GM19238 (cell line): ENCODE results near the gene PTPN6.

ENCODE experiments used
- DNase-seq: peaks from one replicate; pipeline ENCODE4 v3.0.0; 2011; ENCODE audit warnings: low spot score; ENCODE audit not compliant: insufficient read length

Gene PTPN6

DNA sequence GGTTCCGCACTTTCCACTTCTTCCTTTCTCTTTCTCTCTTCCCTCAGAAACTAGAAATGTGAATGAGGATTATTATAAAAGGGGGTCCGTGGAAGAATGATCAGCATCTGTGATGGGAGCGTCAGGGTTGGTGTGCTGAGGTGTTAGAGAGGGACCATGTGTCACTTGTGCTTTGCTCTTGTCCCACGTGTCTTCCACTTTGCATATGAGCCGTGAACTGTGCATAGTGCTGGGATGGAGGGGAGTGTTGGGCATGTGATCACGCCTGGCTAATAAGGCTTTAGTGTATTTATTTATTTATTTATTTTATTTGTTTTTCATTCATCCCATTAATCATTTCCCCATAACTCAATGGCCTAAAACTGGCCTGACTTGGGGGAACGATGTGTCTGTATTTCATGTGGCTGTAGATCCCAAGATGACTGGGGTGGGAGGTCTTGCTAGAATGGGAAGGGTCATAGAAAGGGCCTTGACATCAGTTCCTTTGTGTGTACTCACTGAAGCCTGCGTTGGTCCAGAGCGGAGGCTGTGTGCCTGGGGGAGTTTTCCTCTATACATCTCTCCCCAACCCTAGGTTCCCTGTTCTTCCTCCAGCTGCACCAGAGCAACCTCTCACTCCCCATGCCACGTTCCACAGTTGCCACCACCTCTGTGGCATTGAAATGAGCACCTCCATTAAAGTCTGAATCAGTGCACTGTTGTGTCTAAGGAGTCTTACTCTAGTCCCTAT, 28.0 kb upstream of the PTPN6 start:
- no peak for DNase-seq

DNA sequence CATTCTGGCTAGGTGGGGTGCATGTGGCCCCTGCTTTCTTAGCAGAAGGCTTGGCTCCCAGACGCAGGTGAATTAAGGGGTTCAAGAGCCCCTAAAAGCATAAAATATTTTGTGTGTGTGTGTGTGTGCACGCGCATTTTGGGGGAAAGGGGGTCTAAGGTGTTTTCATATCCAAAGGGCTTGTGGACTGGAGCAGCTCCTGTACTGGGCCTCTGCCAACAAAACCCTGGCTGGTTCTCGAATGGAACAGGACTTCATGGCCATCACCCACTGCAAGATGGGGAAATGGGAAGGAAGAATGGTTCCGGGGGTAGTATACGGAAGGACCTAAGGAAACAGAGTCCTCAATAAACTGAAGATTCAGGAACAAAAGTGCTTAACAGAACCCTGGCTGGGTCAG, 27.3 kb upstream of the PTPN6 start:
- DNase-seq, result no peak

DNA sequence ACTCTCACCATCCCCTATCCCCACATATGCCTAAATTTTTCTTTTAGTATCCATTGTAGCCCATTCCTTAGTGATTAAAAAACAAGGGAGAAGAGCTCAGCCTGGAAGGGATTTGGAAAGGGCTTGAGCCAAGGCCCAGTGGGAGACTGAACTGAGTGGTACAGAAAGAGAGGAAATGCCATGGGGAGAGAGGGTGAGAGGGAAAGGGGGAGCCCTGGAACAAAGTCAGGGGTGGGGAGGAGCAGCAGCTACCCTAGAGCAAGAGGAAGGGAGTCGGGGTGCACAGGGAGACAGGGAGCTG, 26.0 kb upstream of the PTPN6 start:
- DNase-seq, result no peak

DNA sequence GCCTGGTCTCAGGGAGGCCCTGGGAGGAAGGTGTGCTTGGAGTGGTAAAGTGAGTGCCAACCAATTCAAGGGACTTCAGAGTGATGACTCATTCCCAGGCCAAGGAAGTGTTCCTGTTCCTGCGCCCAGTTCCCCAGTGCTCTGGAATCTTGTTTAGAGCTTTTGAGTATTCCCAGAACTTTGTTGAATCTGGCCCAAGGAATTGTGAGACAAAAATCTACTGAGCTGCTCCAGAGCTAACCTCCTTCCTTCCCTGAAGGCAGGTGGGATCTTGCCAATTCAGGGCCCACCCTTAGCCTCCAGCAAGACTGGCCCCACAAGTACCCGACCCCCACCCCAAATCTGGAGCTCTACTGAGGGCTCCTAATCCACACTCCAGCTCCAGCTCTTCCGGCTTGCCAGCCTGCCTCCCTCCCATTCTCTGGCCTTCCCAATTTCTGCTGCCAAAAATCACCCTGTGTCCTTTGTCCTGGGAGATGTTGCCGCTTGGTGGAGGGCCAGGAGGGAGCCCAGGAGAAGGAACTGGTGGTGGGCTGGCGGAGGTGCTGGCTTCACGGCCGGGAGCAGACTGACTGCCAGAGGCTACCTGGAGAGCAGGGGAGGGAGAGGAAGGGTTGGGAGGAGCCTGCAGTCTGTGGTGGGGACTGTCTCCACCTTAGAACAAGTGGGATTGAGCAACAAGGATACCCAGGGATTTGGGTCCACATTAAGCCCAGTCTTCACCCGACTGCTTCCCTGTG, 25.4 kb upstream of the PTPN6 start:
- no peak for DNase-seq

DNA sequence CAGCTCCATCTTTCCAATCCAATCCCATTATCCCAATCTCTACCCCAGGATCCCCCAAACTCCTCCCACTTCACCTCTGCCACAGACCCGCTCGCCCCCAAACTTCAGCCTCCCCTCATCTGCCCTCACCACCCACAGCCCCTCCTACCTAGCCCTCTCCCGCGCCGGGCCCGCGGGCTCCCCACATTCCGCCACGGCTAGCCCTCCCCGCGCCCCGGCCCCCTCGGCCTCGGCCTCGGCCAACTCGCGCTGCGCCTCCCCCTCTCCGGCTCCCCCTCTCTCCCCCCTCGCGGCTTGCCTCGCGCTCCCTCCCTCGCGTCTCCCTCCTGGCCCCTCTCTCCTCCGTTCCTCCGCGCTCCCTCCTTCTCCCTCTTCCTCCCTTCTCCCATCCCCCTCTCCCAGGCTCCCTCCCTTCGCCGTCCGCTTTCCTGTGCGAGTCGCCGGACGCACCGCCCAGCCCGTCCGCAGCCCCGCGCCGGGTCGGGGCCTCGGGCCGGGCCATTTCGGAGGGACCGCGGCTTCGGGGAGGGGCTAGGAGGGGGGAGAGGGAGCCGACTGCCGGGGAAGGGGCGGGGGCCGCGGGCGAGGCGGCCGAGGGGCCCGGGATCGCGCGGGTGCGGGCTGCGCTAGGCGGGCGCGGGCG, 23.7 kb upstream of the PTPN6 start, which contains the start of gene ATN1:
Gene ATN1, plus strand, starts transcription at position 581 of the 643 bp plus-strand sequence. CDS start 6,043 bp downstream, outside the sequence.
- DNase-seq, result peak; percentile 68

DNA sequence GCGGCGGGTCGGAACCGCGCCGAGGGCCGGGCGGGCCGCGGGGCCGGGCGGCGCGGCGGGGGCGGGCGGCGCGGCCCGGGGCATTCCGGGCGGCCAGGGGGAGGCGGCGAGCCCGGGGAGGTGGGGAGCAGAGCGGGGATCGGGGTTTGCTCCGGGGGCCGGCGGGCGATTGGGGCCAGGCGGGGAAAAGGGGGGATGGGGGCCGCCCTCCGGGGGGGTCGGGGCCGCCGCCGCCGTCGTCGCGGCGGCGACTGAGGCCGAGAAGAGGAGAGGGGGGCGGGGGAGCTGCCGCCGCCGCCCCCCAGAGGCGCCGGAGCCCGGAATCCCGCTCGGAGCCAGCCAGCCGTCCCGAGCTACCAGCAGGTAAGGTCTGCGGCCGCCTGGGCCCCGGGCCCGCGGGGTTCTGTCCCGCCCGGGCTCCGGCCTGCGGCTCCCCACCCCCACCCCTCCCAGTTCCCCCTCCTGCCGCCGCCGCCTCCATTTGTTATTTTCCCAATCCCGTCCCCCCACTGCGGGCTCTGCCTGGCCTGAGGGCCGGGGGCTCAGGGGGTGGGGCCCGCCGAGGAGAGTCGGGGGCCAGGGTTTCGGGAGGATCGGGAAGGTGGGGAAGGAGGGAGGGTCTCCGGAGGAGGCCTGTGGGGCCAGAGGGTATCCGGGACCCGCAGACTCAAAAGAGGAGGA, 23.0 kb upstream of the PTPN6 start:
- DNase-seq, result peak; percentile 53

DNA sequence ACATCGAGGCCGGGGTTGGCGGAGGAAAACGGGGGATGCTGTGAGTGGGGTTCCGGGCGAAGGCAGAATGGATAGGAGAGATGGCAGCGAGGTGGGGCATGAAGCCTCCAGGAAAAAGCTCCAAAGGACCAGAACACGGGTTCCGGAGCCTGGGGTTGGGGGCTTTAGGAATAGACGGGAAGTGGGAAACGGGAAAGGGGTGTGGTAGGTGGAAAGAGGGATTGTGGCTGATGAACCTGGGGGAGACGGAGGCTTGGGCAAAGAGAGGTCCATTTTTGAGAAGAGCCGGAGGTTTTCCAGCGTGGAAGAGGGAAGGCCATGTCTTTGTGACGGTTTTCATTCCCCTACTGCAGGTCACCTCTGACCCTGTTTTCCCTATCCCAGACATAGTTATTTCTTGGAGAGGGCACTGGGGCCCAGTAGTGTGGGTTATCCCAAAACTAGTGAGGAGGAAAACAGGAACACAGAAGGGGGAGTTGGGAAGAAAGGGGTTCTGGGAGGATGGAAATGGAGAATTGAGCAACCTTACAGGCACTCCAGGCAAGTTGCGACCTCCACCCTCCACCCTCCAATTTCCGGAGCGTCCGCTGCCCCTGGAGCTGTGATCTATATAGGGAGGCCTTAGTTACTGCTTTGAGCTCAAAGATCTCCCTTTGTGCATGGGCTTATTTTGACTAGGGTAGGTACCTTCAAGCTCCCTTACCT, 22.3 kb upstream of the PTPN6 start:
- DNase-seq, result no peak

DNA sequence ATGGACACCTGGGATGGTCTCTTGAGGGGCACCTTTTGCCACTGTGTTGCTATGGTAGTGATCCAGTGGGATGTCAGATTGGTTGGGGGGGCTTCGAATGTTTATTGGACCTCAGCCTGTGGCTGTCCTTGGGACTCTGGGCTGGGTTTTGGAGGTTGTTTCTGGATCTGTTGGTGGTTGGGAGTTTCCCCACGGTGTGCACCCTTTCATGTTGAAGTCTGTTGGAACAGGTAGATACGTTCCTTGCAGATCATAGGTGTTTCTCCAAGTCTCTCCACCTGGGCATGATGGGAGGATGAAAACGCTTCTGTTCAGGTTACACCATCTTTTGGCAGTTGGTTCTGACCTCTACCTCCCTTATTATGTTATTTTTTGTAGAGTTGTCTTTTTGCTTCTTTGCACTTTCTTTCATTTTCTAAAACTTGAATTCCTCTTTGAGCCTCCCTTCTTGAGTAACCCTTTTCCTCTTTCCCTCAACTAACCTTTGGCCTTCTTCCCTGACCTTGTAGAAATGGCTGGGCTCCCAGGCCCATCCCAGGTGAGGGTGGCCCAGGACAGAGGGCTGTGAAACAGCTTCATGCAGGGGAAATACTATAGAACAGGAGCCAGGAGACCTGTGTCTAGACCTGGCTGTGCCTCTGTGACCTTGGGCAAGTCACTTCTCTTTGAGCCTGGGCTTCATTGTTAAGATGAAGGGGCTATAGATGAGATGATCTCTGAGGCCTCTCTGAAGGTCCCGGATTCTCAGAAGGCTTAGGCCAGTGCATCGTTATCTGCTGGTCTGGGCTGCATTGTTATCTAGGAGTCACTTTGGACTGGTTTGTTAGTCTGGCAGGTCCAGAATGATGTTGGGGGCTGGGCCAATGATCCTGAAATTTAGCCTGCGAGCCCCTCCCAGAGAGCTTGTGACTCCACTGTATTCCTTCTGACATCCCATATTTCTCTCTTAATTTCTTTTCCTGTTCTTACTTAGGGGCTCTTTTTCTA, 21.4 kb upstream of the PTPN6 start:
- DNase-seq, result no peak

DNA sequence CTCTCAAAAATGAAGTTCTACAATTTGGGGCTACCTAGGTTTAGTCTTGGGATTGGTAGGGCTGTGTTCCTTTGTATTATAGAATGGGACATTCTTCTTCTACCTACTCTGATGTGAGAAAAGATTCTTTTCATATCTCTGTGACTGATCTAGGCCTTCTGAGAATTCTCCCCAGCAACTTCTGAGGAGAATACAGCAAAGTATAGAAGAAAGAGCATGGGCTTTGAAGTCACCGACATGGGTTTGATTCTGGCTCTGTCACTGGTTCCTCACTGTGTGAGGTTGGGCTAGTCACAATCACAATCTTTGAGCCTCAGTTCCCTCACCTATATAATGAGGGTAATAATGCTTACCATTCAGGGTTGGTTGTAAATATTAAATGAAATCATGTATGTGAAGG, 18.4 kb upstream of the PTPN6 start:
- DNase-seq, result no peak

DNA sequence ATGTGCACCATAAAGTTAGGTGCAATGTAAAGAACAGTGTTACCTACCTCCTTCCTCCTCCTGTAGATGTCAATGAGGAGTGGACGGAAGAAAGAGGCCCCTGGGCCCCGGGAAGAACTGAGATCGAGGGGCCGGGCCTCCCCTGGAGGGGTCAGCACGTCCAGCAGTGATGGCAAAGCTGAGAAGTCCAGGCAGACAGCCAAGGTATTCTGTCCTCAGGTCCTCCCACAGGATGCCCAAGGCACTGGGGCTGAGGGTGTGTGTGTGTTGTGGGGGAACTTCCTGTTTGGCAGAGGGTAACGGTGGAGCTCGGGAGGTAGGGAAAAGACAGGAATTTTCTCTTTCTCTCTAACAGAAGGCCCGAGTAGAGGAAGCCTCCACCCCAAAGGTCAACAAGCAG, 17.0 kb upstream of the PTPN6 start:
- no peak for DNase-seq

DNA sequence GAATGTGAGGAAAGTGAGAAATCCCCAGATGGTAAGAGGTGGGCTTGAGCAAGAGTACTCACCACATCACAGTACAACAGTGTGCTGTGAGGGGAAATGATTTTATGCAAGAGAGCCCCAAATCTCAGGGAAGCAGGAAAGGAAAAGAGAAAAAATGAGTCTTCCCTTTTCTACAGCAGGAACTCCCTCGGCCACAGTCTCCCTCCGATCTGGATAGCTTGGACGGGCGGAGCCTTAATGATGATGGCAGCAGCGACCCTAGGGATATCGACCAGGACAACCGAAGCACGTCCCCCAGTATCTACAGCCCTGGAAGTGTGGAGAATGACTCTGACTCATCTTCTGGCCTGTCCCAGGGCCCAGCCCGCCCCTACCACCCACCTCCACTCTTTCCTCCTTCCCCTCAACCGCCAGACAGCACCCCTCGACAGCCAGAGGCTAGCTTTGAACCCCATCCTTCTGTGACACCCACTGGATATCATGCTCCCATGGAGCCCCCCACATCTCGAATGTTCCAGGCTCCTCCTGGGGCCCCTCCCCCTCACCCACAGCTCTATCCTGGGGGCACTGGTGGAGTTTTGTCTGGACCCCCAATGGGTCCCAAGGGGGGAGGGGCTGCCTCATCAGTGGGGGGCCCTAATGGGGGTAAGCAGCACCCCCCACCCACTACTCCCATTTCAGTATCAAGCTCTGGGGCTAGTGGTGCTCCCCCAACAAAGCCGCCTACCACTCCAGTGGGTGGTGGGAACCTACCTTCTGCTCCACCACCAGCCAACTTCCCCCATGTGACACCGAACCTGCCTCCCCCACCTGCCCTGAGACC, 15.6 kb upstream of the PTPN6 start:
- no peak for DNase-seq

DNA sequence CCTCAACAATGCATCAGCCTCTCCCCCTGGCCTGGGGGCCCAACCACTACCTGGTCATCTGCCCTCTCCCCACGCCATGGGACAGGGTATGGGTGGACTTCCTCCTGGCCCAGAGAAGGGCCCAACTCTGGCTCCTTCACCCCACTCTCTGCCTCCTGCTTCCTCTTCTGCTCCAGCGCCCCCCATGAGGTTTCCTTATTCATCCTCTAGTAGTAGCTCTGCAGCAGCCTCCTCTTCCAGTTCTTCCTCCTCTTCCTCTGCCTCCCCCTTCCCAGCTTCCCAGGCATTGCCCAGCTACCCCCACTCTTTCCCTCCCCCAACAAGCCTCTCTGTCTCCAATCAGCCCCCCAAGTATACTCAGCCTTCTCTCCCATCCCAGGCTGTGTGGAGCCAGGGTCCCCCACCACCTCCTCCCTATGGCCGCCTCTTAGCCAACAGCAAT, 14.9 kb upstream of the PTPN6 start:
- no peak for DNase-seq

DNA sequence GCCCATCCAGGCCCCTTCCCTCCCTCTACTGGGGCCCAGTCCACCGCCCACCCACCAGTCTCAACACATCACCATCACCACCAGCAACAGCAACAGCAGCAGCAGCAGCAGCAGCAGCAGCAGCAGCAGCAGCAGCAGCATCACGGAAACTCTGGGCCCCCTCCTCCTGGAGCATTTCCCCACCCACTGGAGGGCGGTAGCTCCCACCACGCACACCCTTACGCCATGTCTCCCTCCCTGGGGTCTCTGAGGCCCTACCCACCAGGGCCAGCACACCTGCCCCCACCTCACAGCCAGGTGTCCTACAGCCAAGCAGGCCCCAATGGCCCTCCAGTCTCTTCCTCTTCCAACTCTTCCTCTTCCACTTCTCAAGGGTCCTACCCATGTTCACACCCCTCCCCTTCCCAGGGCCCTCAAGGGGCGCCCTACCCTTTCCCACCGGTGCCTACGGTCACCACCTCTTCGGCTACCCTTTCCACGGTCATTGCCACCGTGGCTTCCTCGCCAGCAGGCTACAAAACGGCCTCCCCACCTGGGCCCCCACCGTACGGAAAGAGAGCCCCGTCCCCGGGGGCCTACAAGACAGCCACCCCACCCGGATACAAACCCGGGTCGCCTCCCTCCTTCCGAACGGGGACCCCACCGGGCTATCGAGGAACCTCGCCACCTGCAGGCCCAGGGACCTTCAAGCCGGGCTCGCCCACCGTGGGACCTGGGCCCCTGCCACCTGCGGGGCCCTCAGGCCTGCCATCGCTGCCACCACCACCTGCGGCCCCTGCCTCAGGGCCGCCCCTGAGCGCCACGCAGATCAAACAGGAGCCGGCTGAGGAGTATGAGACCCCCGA, 14.3 kb upstream of the PTPN6 start:
- no peak for DNase-seq

DNA sequence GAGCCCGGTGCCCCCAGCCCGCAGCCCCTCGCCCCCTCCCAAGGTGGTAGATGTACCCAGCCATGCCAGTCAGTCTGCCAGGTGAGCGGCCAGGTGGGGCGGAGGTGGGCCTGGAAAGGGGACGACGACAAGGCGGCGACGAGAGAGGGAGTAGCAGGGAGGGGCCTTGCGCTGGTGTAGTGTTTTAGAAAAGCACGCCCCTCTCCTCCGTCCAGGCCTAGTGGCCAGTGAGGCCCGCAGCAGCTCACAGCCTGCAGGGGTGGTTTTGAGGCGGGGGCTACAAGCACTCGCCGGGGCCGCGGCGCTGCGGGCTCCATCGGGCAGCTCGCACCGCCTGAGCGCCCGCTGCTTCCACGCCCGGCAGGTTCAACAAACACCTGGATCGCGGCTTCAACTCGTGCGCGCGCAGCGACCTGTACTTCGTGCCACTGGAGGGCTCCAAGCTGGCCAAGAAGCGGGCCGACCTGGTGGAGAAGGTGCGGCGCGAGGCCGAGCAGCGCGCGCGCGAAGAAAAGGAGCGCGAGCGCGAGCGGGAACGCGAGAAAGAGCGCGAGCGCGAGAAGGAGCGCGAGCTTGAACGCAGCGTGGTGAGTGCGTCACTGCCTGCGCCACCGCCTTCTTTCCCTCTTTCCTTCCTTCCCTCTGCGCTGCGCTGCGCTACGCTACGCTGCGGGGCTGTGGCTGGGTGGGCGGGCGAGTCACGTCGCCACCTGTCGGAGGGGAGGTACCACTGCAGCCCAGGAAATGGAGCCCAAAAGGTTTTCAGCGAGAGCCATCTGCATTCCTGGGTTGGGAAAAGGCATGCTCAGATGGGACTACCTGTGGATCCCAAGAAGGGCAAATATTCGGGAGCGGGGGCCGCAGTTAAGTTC, 13.4 kb upstream of the PTPN6 start:
- peak; percentile 84 for DNase-seq

DNA sequence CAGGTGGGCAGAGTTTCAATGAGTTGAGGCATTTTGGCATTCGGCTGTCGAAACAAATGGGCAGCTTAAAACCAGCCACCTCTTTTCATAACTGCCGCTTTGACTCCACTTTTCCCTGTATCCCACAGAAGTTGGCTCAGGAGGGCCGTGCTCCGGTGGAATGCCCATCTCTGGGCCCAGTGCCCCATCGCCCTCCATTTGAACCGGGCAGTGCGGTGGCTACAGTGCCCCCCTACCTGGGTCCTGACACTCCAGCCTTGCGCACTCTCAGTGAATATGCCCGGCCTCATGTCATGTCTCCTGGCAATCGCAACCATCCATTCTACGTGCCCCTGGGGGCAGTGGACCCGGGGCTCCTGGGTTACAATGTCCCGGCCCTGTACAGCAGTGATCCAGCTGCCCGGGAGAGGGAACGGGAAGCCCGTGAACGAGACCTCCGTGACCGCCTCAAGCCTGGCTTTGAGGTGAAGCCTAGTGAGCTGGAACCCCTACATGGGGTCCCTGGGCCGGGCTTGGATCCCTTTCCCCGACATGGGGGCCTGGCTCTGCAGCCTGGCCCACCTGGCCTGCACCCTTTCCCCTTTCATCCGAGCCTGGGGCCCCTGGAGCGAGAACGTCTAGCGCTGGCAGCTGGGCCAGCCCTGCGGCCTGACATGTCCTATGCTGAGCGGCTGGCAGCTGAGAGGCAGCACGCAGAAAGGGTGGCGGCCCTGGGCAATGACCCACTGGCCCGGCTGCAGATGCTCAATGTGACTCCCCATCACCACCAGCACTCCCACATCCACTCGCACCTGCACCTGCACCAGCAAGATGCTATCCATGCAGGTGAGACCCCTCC, 12.6 kb upstream of the PTPN6 start:
- no peak for DNase-seq

DNA sequence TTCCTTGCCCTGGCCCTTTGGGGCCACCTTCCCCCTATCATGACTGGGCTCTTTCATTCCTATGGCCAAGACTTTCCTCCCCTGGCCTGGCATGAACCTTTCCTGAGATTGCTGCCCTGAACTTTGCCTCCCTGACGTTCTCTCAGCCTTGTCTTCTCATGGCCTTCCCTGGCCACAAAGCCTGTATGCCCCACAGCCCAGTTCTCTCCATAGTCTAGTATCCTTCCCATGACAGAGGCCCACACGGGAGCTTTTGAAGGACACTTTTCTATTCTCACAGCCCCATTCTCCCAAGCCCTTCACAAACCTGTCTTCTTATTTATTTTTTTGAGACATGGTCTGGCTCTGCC, 12.0 kb upstream of the PTPN6 start:
- DNase-seq, result no peak

DNA sequence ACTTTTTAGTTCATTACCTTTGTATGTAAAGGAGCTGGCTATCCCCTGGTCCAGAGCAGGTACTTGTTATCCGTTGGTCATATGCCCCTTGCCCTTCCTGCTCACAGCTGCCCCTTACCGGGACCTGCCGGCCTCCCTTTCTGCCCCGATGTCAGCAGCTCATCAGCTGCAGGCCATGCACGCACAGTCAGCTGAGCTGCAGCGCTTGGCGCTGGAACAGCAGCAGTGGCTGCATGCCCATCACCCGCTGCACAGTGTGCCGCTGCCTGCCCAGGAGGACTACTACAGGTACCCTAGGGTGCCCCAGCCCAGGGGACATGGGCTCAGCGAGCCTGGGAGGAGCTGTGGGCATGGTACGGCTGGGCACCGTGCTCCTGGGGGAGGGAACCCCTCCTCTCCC, 9.9 kb upstream of the PTPN6 start:
- DNase-seq, result no peak
